Gastroesophageal sphincter (tissue), 3 donors: ENCODE data around the gene MAP4K4.

ENCODE experiments used
- CTCF ChIP-seq, 4 experiments: fragments of 200-600 bp in 2 of 4; fragments of 450-650 bp in 2 of 4; sonication (generic) in 1 of 4; IDR thresholded peaks; one replicate each; pipeline ENCODE4 v1.5.1; 2017 to 2019; ENCODE audit warnings: antibody characterized with exemption in 4 of 4, mild to moderate bottlenecking in 2 of 4, moderate library complexity in 2 of 4
- EP300 ChIP-seq: sonication (generic); formaldehyde crosslinking; IDR thresholded peaks from one replicate; pipeline ENCODE4 v1.6.1; 2017; ENCODE audit warnings: antibody characterized with exemption, mild to moderate bottlenecking
- POLR2A ChIP-seq, 2 donors: fragments of 450-650 bp; IDR thresholded peaks; one replicate each; pipeline ENCODE4 v1.6.1; 2017; ENCODE audit warnings: antibody characterized with exemption in 2 of 2, mild to moderate bottlenecking in 2 of 2, moderate library complexity in 1 of 2
- POLR2AphosphoS5 ChIP-seq: sonication (generic); formaldehyde crosslinking; IDR thresholded peaks from one replicate; pipeline ENCODE4 v1.6.1; 2017; ENCODE audit warnings: antibody characterized with exemption

- no peak for TF ChIP-seq CTCF (IDR thresholded peaks at IDR 0.05)
- no peak for TF ChIP-seq POLR2A (IDR thresholded peaks at IDR 0.05)
- TF ChIP-seq EP300: no peak
- TF ChIP-seq POLR2AphosphoS5: no peak
These were observed 79.8 kb downstream of the MAP4K4 start for GRCh38 chr2:101777337-101777736.
